GM21515 (cell line): ENCODE results near the gene NDUFV1.
"Not testable (repeated sequence)": the region's sequence is repeated elsewhere in the genome, so short reads cannot be mapped to it uniquely, and the experiment has no call there.

Source experiments
- ATAC-seq: cut with Tn5 transposase; IDR thresholded peaks from one replicate; pipeline ENCODE4 v1.9.1; 2021; ENCODE audit not compliant: unreplicated experiment

The NDUFV1 gene

GRCh38 chr11:67585911-67586310 lies 20.8 kb upstream of the NDUFV1 start:
- no peak for ATAC-seq

GRCh38 chr11:67586568-67587250 lies 20.0 kb upstream of the NDUFV1 start:
- ATAC-seq = no peak

- ATAC-seq = peak; percentile 24
Observed at GRCh38 chr11:67588136-67588503, 18.6 kb upstream of the NDUFV1 start.

GRCh38 chr11:67588899-67589415 lies 17.8 kb upstream of the NDUFV1 start:
- not testable (repeated sequence) for ATAC-seq

GRCh38 chr11:67592880-67593564 lies 13.7 kb upstream of the NDUFV1 start:
- no peak for ATAC-seq

- ATAC-seq = no peak
Observed at GRCh38 chr11:67593565-67593905, 13.2 kb upstream of the NDUFV1 start.

- ATAC-seq = no peak
Observed at GRCh38 chr11:67594480-67594879, 12.3 kb upstream of the NDUFV1 start.

- no peak for ATAC-seq
Observed at GRCh38 chr11:67596753-67597300, 9.9 kb upstream of the NDUFV1 start.

GRCh38 chr11:67597458-67597857 lies 9.3 kb upstream of the NDUFV1 start:
- ATAC-seq = not testable (repeated sequence)

- ATAC-seq = not testable (repeated sequence)
Observed at GRCh38 chr11:67597963-67598362, 8.8 kb upstream of the NDUFV1 start.

GRCh38 chr11:67599149-67599548 lies 7.6 kb upstream of the NDUFV1 start:
- no peak for ATAC-seq

GRCh38 chr11:67600324-67601029 lies 6.3 kb upstream of the NDUFV1 start:
- peak; percentile 77 for ATAC-seq

- no peak for ATAC-seq
Observed at GRCh38 chr11:67601098-67601497, 5.6 kb upstream of the NDUFV1 start.

GRCh38 chr11:67604119-67604518 lies 2.6 kb upstream of the NDUFV1 start:
- ATAC-seq = not testable (repeated sequence)

GRCh38 chr11:67604815-67605214 lies 1.9 kb upstream of the NDUFV1 start:
- ATAC-seq = no peak

- ATAC-seq = no peak
Observed at GRCh38 chr11:67605231-67606011, 1.3 kb upstream of the NDUFV1 start.

GRCh38 chr11:67606093-67606491 lies 644 bp upstream of the NDUFV1 start:
- ATAC-seq = no peak

GRCh38 chr11:67607507-67607906 lies 771 bp downstream of the NDUFV1 start:
- ATAC-seq = no peak

- ATAC-seq = no peak
Observed at GRCh38 chr11:67608486-67608885, 1.8 kb downstream of the NDUFV1 start.

- ATAC-seq = no peak
Observed at GRCh38 chr11:67609316-67609715, 2.6 kb downstream of the NDUFV1 start.

GRCh38 chr11:67610302-67610868 lies 3.6 kb downstream of the NDUFV1 start:
- no peak for ATAC-seq
